C1 segment of cervical spinal cord (tissue), 14 donors: ENCODE measurements around the gene ZNHIT6.

Experiments used
- DNase-seq, 14 donors: peaks; one replicate each; lab custom pipeline; 2025; lab: John Stamatoyannopoulos, UW

ZNHIT6 gene

GRCh38 chr1:85621430-85621829 lies 86.8 kb downstream of the ZNHIT6 start:
- no peak for DNase-seq

GRCh38 chr1:85617633-85618100 lies 90.6 kb downstream of the ZNHIT6 start:
- no peak for DNase-seq

GRCh38 chr1:85616736-85617135 lies 91.5 kb downstream of the ZNHIT6 start:
- no peak for DNase-seq

- DNase-seq = no peak
These were observed 91.9 kb downstream of the ZNHIT6 start for GRCh38 chr1:85616364-85616705.

- DNase-seq = no peak
These were observed 92.5 kb downstream of the ZNHIT6 start for GRCh38 chr1:85615586-85616363.

GRCh38 chr1:85612704-85613361 lies 95.4 kb downstream of the ZNHIT6 start:
- DNase-seq = no peak

- no peak for DNase-seq
These were observed 96.4 kb downstream of the ZNHIT6 start for GRCh38 chr1:85611856-85612255.

- no peak for DNase-seq
These were observed 96.8 kb downstream of the ZNHIT6 start for GRCh38 chr1:85611425-85611824.

- DNase-seq = no peak
These were observed 98.3 kb downstream of the ZNHIT6 start for GRCh38 chr1:85609976-85610375.

- no peak for DNase-seq
These were observed 99.4 kb downstream of the ZNHIT6 start for GRCh38 chr1:85608851-85609250.

GRCh38 chr1:85607921-85608265 lies 100.3 kb downstream of the ZNHIT6 start:
- DNase-seq = no peak

GRCh38 chr1:85607126-85607920 lies 100.9 kb downstream of the ZNHIT6 start:
- no peak for DNase-seq

- DNase-seq = no peak
These were observed 101.8 kb downstream of the ZNHIT6 start for GRCh38 chr1:85606414-85606800.

GRCh38 chr1:85605484-85606413 lies 102.5 kb downstream of the ZNHIT6 start:
- no peak for DNase-seq

GRCh38 chr1:85604298-85604997 lies 103.8 kb downstream of the ZNHIT6 start:
- no peak for DNase-seq

- DNase-seq = no peak
These were observed 105.0 kb downstream of the ZNHIT6 start for GRCh38 chr1:85603086-85603880.

GRCh38 chr1:85602571-85602970 lies 105.7 kb downstream of the ZNHIT6 start:
- no peak for DNase-seq

- DNase-seq = no peak
These were observed 106.3 kb downstream of the ZNHIT6 start for GRCh38 chr1:85601901-85602300.

GRCh38 chr1:85599681-85600080 lies 108.6 kb downstream of the ZNHIT6 start:
- no peak for DNase-seq
